ENCODE data around the gene ABHD3.

ABHD3 gene

GRCh38 chr18:21664069-21664468 lies 40.5 kb downstream of the ABHD3 start:
- H3K4me3 ChIP-seq (ENCODE audit: low read depth, low read length), result no peak overlapping the region
- TF ChIP-seq, protein P1, sequence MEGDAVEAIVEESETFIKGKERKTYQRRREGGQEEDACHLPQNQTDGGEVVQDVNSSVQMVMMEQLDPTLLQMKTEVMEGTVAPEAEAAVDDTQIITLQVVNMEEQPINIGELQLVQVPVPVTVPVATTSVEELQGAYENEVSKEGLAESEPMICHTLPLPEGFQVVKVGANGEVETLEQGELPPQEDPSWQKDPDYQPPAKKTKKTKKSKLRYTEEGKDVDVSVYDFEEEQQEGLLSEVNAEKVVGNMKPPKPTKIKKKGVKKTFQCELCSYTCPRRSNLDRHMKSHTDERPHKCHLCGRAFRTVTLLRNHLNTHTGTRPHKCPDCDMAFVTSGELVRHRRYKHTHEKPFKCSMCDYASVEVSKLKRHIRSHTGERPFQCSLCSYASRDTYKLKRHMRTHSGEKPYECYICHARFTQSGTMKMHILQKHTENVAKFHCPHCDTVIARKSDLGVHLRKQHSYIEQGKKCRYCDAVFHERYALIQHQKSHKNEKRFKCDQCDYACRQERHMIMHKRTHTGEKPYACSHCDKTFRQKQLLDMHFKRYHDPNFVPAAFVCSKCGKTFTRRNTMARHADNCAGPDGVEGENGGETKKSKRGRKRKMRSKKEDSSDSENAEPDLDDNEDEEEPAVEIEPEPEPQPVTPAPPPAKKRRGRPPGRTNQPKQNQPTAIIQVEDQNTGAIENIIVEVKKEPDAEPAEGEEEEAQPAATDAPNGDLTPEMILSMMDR (IDR thresholded peaks at IDR 0.05; ENCODE audit: borderline replicate concordance, insufficient read depth, low read depth, low read length), result no peak

DNA sequence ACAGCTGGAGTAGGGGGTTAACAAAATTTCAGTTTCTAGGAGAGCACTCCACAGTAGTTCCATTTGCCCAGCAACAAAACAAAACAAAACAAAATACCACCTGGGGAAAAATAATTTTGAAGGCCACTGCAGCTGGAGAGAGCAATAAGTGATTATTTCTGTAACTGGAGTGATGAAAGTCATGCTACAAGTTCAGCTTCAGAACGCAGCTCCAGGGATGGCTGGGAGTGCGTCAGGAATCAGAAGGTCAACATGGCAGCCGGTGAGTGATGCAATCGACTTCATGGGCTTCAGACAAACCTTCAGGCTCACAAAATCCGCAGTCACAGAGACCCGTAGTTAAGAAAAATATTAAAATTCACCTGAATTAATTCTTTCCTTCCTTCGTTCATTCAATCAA lies 41.0 kb downstream of the ABHD3 start:
- TF ChIP-seq, protein P1 (IDR thresholded peaks at IDR 0.05; ENCODE audit: borderline replicate concordance, insufficient read depth, low read depth, low read length), result no peak
- H3K4me3 ChIP-seq (ENCODE audit: low read depth, low read length), result no peak overlapping the region

GRCh38 chr18:21662581-21662980 lies 42.0 kb downstream of the ABHD3 start:
- H3K4me3 ChIP-seq (ENCODE audit: low read depth, low read length), result no peak overlapping the region
- TF ChIP-seq, protein P1 (IDR thresholded peaks at IDR 0.05; ENCODE audit: borderline replicate concordance, insufficient read depth, low read depth, low read length), result no peak

DNA sequence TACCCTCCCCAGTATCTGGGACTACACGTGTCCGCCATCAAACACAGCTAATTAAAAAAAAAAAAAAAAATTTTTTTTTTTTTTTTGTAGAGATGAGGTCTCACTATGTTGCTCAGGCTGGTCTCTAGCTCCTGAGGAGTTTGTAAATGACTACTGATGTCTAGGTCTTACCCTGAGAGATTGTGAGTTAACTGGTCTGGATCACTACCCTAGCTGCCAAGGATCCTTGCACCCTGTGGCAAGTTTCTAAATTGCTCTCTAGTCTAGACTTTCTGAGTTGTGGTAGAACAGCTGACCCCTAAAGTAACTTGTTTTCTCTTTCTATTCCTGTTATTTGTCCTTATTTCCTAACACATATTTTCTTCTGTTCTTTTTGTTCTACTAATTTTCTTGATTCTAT lies 44.5 kb downstream of the ABHD3 start:
- H3K4me3 ChIP-seq (ENCODE audit: low read depth, low read length), result no peak overlapping the region
- TF ChIP-seq, protein P1 (IDR thresholded peaks at IDR 0.05; ENCODE audit: borderline replicate concordance, insufficient read depth, low read depth, low read length), result no peak

DNA sequence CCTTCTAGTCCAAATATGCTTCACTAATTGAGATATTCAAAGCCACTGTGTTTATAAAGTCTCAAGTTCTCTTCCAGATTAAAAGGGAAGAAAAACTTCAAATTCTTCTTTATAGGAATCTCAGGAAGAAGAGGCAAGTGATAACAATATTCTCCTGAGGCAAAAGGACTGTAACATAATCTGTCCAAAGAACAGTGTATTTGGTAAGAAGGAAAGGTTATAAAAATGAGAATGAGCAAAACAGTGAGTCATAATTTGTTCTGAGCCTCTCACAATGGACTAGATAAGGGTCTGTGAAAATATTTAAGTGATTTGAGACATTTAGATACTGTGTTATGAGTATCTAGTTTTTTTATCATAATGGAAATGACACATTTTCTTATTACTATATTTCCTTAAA lies 48.2 kb downstream of the ABHD3 start:
- TF ChIP-seq, protein P1 (IDR thresholded peaks at IDR 0.05; ENCODE audit: borderline replicate concordance, insufficient read depth, low read depth, low read length), result no peak
- H3K4me3 ChIP-seq (ENCODE audit: low read depth, low read length), result no peak overlapping the region

DNA sequence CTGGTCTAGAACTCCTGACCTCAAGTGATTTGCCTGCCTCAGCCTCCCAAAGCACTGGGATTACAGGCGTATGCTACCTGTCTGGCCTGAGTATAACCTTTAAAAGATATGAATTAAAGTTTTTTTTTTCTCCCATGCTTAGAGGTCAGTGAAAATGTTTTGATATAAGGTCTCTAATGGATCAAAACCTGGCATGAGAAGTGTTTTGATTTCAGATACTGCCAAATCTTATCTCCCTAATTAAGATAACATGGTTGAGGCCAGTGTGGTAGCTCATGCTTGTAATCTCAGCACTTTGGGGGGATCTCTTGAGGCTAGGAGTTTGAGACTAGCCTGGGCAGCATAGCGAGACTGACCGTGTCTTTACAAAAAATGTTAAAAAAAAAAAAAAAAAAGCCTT lies 51.2 kb downstream of the ABHD3 start:
- TF ChIP-seq, protein P1 (IDR thresholded peaks at IDR 0.05; ENCODE audit: borderline replicate concordance, insufficient read depth, low read depth, low read length), result no peak
- no peak overlapping the region for H3K4me3 ChIP-seq (ENCODE audit: low read depth, low read length)

DNA sequence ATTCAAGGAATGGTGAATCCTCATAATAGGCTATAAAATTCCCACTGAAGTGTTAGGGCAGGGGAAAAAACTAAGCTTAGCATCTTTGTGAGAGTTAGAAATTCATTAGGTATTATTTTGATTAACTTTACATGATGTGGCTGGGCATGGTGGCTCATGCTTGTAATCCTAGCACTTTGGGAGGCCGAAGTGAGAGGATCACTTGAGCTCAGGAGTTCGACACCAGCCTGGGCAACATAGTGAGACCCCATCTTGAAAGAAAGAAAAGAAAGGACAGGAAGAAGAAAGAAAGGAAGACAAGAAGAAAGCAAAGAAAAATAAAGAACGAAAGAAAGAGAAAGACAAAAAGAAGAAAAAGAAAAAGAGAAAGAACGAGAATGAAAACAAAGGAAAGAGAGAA lies 52.5 kb downstream of the ABHD3 start:
- no peak overlapping the region for H3K4me3 ChIP-seq (ENCODE audit: low read depth, low read length)
- TF ChIP-seq, protein P1 (IDR thresholded peaks at IDR 0.05; ENCODE audit: borderline replicate concordance, insufficient read depth, low read depth, low read length), result no peak
